GM23248 (cell line): Measurements from ENCODE around the gene SKIDA1.

ENCODE experiments used
- EZH2 ChIP-seq: fragments of 200-600 bp; sonication (generic); IDR thresholded peaks from 2 replicates; pipeline ENCODE4 v1.6.1; 2018; ENCODE audit warnings: antibody characterized with exemption, mild to moderate bottlenecking; ENCODE audit not compliant: insufficient read depth, poor library complexity, severe bottlenecking
- EZH2phosphoT487 ChIP-seq: fragments of 200-600 bp; sonication (generic); IDR thresholded peaks from 2 replicates; pipeline ENCODE4 v1.6.1; 2018; ENCODE audit warnings: antibody characterized with exemption, moderate library complexity, mild to moderate bottlenecking, low read depth; ENCODE audit not compliant: insufficient read depth

GRCh38 chr10:21556527-21556926 lies 31.0 kb upstream of the SKIDA1 start:
- no peak for TF ChIP-seq EZH2phosphoT487
- TF ChIP-seq EZH2: no peak
